HepG2 (cell line): ENCODE results near the gene ATRAID. TPM values are rescaled to one million over a fixed set of nuclear protein-coding genes. Genes with fewer than 3 reads are reported as not detected.

Source experiments
- ATF7-NPFF ChIP-seq: sonication (generic); formaldehyde crosslinking; IDR thresholded peaks from 2 replicates; pipeline ENCODE4 v1.8.1; 2023; ENCODE audit warnings: mild to moderate bottlenecking, low read depth, missing genetic modification reagents, moderate library complexity
- CENPT ChIP-seq: sonication (generic); formaldehyde crosslinking; IDR thresholded peaks from 2 replicates; pipeline ENCODE4 v1.8.0; 2022; ENCODE audit warnings: low read depth, mild to moderate bottlenecking, moderate library complexity, missing genetic modification reagents
- CENPX ChIP-seq: sonication (generic); formaldehyde crosslinking; IDR thresholded peaks from 2 replicates; pipeline ENCODE4 v1.9.0; 2021; ENCODE audit warnings: mild to moderate bottlenecking, missing genetic modification reagents, moderate library complexity
- GABPA ChIP-seq, 2 experiments: IDR thresholded peaks; 2 replicates each; pipeline ENCODE4 v1.6.1; 2011 to 2016; ENCODE audit warnings: low read depth in 2 of 2, low read length in 1 of 2, missing biosample characterization in 1 of 2, missing genetic modification characterization in 1 of 2
- KDM3A ChIP-seq: IDR thresholded peaks from 2 replicates; pipeline ENCODE4 v1.6.1; 2018; ENCODE audit warnings: low read depth, missing compliant biosample characterization
- MIER2 ChIP-seq: IDR thresholded peaks from 2 replicates; pipeline ENCODE4 v1.6.1; 2016; ENCODE audit warnings: missing biosample characterization, missing genetic modification reagents
- NFYB ChIP-seq: sonication (generic); formaldehyde crosslinking; IDR thresholded peaks from 2 replicates; pipeline ENCODE4 v1.4.0; 2020; ENCODE audit warnings: missing genetic modification reagents
- NR2F2 ChIP-seq: IDR thresholded peaks from 2 replicates; pipeline ENCODE4 v1.6.1; 2012; ENCODE audit warnings: low read depth, inconsistent platforms, borderline replicate concordance
- NR3C1 ChIP-seq: sonication (generic); formaldehyde crosslinking; IDR thresholded peaks from 2 replicates; pipeline ENCODE4 v1.4.0; 2020; ENCODE audit warnings: missing genetic modification reagents
- PAX8 ChIP-seq: sonication (generic); formaldehyde crosslinking; IDR thresholded peaks from 2 replicates; pipeline ENCODE4 v1.8.0; 2022; ENCODE audit warnings: mild to moderate bottlenecking, missing genetic modification reagents, borderline replicate concordance
- PHF5A ChIP-seq: IDR thresholded peaks from one replicate; pipeline ENCODE4 v1.6.1; 2018; ENCODE audit warnings: low read depth, missing genetic modification reagents; ENCODE audit not compliant: unreplicated experiment
- REL ChIP-seq: sonication (generic); formaldehyde crosslinking; conservative IDR thresholded peaks from 2 replicates; pipeline ENCODE4 v1.8.0; 2022; ENCODE audit warnings: mild to moderate bottlenecking, missing genetic modification reagents, moderate library complexity
- RXRA ChIP-seq: sonication (generic); formaldehyde crosslinking; IDR thresholded peaks from 2 replicates; pipeline ENCODE4 v1.5.1; 2020; ENCODE audit warnings: missing genetic modification reagents
- SAFB2 ChIP-seq: sonication (generic); formaldehyde crosslinking; IDR thresholded peaks from 2 replicates; pipeline ENCODE4 v1.5.1; 2020; ENCODE audit warnings: missing genetic modification reagents, low read depth, mild to moderate bottlenecking, borderline replicate concordance
- TBP ChIP-seq: sonication (generic); formaldehyde crosslinking; IDR thresholded peaks from 2 replicates; pipeline ENCODE4 v1.5.0; 2020; ENCODE audit warnings: missing genetic modification reagents
- TCF7L2 ChIP-seq: IDR thresholded peaks from 2 replicates; pipeline ENCODE4 v1.6.1; 2011; ENCODE audit warnings: mild to moderate bottlenecking, low read depth, low read length, moderate library complexity
- TP53 ChIP-seq: sonication (generic); formaldehyde crosslinking; conservative IDR thresholded peaks from 2 replicates; pipeline ENCODE4 v1.4.0; 2020; ENCODE audit warnings: missing genetic modification reagents
- XRCC5 ChIP-seq: fragments of 200-400 bp; formaldehyde crosslinking; optimal IDR thresholded peaks from 2 replicates; pipeline ENCODE3; 2017; ENCODE audit warnings: mild to moderate bottlenecking, low read length
- ZFX ChIP-seq: sonication (generic); formaldehyde crosslinking; IDR thresholded peaks from 2 replicates; pipeline ENCODE4 v1.4.0; 2020; ENCODE audit warnings: mild to moderate bottlenecking, low read depth, missing genetic modification reagents, moderate library complexity
- ZKSCAN1 ChIP-seq: fragments of 150-350 bp; IDR thresholded peaks from 2 replicates; pipeline ENCODE4 v1.6.1; 2014; ENCODE audit warnings: low read length
- ZNF30 ChIP-seq: sonication (generic); formaldehyde crosslinking; IDR thresholded peaks from 2 replicates; pipeline ENCODE4 v1.5.0; 2020; ENCODE audit warnings: mild to moderate bottlenecking, missing genetic modification reagents
- ZNF615 ChIP-seq: sonication (generic); formaldehyde crosslinking; IDR thresholded peaks from 2 replicates; pipeline ENCODE4 v1.5.0; 2020; ENCODE audit warnings: mild to moderate bottlenecking, missing genetic modification reagents, borderline replicate concordance
- ZNF749 ChIP-seq: sonication (generic); formaldehyde crosslinking; IDR thresholded peaks from 2 replicates; pipeline ENCODE4 v1.8.0; 2022; ENCODE audit warnings: mild to moderate bottlenecking, missing genetic modification reagents, moderate library complexity, borderline replicate concordance
- ZSCAN22 ChIP-seq: sonication (generic); formaldehyde crosslinking; IDR thresholded peaks from 2 replicates; pipeline ENCODE4 v1.4.0; 2020; ENCODE audit warnings: mild to moderate bottlenecking, missing genetic modification reagents
- polyA plus RNA-seq, 8 experiments: library from polyadenylated mRNA; depleted of rRNA in 3 of 8; stranded (reverse) in 7 of 8; unstranded in 1 of 8; fragments of >200 nt; fragmentation: Illumina TruSeq in 4 of 8; extraction: Trizol in 4 of 8; gene quantifications; 2 replicates each; pipeline versions ENCODE4 v1.2.1 to v1.2.3, GENCODE V29; 2011 to 2016; ENCODE audit warnings: low read depth in 4 of 8, missing spikeins in 1 of 8, mixed read lengths in 1 of 8; ENCODE audit not compliant: insufficient read depth in 1 of 8
- total RNA-seq, 5 experiments: library from RNA; depleted of rRNA; stranded (reverse); fragments of >200 nt; fragmentation: Illumina TruSeq; extraction: Trizol; gene quantifications; 2 replicates each; pipeline ENCODE4 v1.2.3, GENCODE V29; 2016; ENCODE audit warnings: low read depth in 1 of 5
- TF ChIP-seq, protein P1 (sequence below): IDR thresholded peaks from 2 replicates; pipeline ENCODE4 v1.6.1; 2016; ENCODE audit warnings: low read depth, borderline replicate concordance
- TF ChIP-seq, protein P2 (sequence below): sonication (generic); formaldehyde crosslinking; IDR thresholded peaks from 2 replicates; pipeline ENCODE4 v1.8.1; 2023; ENCODE audit warnings: missing genetic modification reagents, mild to moderate bottlenecking, borderline replicate concordance
- TF ChIP-seq, protein P3 (sequence below): sonication (generic); formaldehyde crosslinking; IDR thresholded peaks from 2 replicates; pipeline ENCODE4 v1.5.0; 2020; ENCODE audit warnings: missing genetic modification reagents
- TF ChIP-seq, protein P4 (sequence below): sonication (generic); formaldehyde crosslinking; conservative IDR thresholded peaks from 2 replicates; pipeline ENCODE4 v1.4.0; 2020; ENCODE audit warnings: missing genetic modification reagents

Gene ATRAID
- total and polyA plus RNA-seq, 2 of the 13 experiments (the other 11 are each of a cell fraction or from before 2014, with no cell fraction given), result 207 to 382 TPM

DNA sequence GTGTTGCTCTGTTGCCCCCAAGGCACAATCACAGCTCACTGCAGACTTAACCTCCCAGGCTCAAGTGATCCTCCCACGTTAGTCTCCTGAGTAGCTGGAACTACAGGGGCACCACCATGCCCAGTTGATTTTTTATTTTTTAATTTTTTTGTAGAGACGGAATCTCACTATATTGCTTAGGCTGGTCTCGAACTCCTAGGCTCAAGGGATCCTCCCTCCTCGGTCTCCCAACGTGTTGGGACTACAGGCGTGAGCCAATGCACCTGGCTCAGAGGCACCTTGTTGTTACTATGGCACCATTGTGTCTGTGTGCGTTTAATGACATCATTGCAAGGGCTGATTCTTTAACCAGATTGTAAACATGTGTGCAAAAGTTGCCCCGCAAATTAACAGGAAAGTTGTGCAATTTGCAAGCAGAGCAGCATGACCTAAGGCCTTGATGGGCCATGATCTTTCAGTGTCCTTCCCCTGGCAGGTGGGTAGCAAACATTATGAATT, 40.4 kb upstream of the ATRAID start (continued):
- TF ChIP-seq RXRA (CRISPR knock-in tag) (peak; percentile 79; the same call in 1 of the 2 replicates), ZFX (peak; percentile 76), TBP (CRISPR knock-in tag) (no peak), NFYB (CRISPR knock-in tag) (no peak), REL (no peak), NR2F2 (peak; percentile 81), ZSCAN22 (no peak), XRCC5 (no peak), ZNF30 (CRISPR knock-in tag) (no peak), ATF7-NPFF (no peak), ZKSCAN1 (peak; percentile 76), CENPX (CRISPR knock-in tag) (no peak), PHF5A (CRISPR knock-in tag) (peak; percentile 91), ZNF749 (CRISPR knock-in tag) (no peak), ZNF615 (no peak), TCF7L2 (no peak), NR3C1 (CRISPR knock-in tag) (no peak), CENPT (no peak), MIER2 (CRISPR knock-in tag) (peak; percentile 77; the same call in 1 of the 2 replicates), KDM3A (peak; percentile 68; the same call in 1 of the 2 replicates), TP53 (CRISPR knock-in tag) (peak; percentile 80), SAFB2 (CRISPR knock-in tag) (peak; percentile 55; the same call in 1 of the 2 replicates), PAX8 (no peak), GABPA (IDR thresholded peaks at IDR 0.05; ENCODE audit: low read depth, low read length) (no peak), GABPA (CRISPR knock-in tag; IDR thresholded peaks at IDR 0.05; ENCODE audit: low read depth) (peak; percentile 60; the same call in 1 of the 2 replicates)
- TF ChIP-seq, protein P1, sequence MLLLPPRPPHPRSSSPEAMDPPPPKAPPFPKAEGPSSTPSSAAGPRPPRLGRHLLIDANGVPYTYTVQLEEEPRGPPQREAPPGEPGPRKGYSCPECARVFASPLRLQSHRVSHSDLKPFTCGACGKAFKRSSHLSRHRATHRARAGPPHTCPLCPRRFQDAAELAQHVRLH (CRISPR knock-in tag), result peak; percentile 78; the same call in 1 of the 2 replicates
- TF ChIP-seq, protein P2, sequence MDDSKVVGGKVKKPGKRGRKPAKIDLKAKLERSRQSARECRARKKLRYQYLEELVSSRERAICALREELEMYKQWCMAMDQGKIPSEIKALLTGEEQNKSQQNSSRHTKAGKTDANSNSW (CRISPR knock-in tag), result no peak
- TF ChIP-seq, protein P3, sequence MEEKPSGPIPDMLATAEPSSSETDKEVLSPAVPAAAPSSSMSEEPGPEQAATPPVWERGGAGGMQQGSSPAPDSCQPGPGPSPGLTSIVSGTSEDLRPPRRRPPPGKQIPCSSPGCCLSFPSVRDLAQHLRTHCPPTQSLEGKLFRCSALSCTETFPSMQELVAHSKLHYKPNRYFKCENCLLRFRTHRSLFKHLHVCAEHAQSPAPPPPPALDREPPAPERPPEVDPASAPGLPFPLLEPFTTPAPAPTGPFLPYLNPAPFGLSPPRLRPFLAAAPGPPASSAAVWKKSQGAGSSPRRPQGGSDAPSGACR (CRISPR knock-in tag), result 0 out of 2 replicates have a peak, but pooled peaks have one; percentile 79
- TF ChIP-seq, protein P4, sequence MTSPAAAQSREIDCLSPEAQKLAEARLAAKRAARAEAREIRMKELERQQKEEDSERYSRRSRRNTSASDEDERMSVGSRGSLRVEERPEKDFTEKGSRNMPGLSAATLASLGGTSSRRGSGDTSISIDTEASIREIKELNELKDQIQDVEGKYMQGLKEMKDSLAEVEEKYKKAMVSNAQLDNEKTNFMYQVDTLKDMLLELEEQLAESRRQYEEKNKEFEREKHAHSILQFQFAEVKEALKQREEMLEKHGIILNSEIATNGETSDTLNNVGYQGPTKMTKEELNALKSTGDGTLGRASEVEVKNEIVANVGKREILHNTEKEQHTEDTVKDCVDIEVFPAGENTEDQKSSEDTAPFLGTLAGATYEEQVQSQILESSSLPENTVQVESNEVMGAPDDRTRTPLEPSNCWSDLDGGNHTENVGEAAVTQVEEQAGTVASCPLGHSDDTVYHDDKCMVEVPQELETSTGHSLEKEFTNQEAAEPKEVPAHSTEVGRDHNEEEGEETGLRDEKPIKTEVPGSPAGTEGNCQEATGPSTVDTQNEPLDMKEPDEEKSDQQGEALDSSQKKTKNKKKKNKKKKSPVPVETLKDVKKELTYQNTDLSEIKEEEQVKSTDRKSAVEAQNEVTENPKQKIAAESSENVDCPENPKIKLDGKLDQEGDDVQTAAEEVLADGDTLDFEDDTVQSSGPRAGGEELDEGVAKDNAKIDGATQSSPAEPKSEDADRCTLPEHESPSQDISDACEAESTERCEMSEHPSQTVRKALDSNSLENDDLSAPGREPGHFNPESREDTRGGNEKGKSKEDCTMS, result no peak
